Tibial artery (tissue), 4 donors: ENCODE data around the gene ELP4.

Experiments used
- DNase-seq, 2 donors: peaks; one replicate each; pipeline ENCODE4 v3.0.0-alpha.2; 2019
- H3K27ac ChIP-seq, 2 donors: fragments of 200-600 bp; sonication (generic) in 1 of 2; 1 replicate in 1 of 2; 2 replicates in 1 of 2; pipeline ENCODE4 v1.5.1; 2018 to 2019; ENCODE audit warnings: mild to moderate bottlenecking in 1 of 2
- H3K27me3 ChIP-seq, 2 donors: fragments of 200-600 bp; sonication (generic) in 1 of 2; one replicate each; pipeline versions ENCODE4 v1.5.1 to v1.6.0; 2016 to 2019
- H3K36me3 ChIP-seq, 3 donors: fragments of 200-600 bp; sonication (generic) in 2 of 3; one replicate each; pipeline ENCODE4 v1.5.1; 2016 to 2019; ENCODE audit warnings: mild to moderate bottlenecking in 2 of 3
- H3K4me1 ChIP-seq, 4 donors: fragments of 200-600 bp; sonication (generic) in 2 of 4; 1 replicate in 3 of 4; 2 replicates in 1 of 4; pipeline ENCODE4 v1.5.1; 2016 to 2019
- H3K4me3 ChIP-seq, 2 donors: fragments of 200-600 bp; sonication (generic) in 1 of 2; 1 replicate in 1 of 2; 2 replicates in 1 of 2; pipeline ENCODE4 v1.5.1; 2018 to 2019; ENCODE audit warnings: mild to moderate bottlenecking in 2 of 2
- H3K9me3 ChIP-seq, 3 donors: fragments of 200-600 bp; sonication (generic) in 1 of 3; one replicate each; pipeline ENCODE4 v1.5.1; 2016 to 2019
- intact Hi-C: fragments of 100-400 bp; cut with DNase I; formaldehyde crosslinking; loops from one replicate; pipeline ENCODE4 v1.15.0; 2023; ENCODE audit warnings: low total_unique reads
- TF ChIP-seq, protein P1 (sequence below), 2 experiments: fragments of 200-600 bp in 1 of 2; fragments of 450-650 bp in 1 of 2; IDR thresholded peaks; one replicate each; pipeline ENCODE4 v1.5.1; 2017 to 2019; ENCODE audit warnings: antibody characterized with exemption in 2 of 2, mild to moderate bottlenecking in 1 of 2, moderate library complexity in 1 of 2

The ELP4 gene

DNA sequence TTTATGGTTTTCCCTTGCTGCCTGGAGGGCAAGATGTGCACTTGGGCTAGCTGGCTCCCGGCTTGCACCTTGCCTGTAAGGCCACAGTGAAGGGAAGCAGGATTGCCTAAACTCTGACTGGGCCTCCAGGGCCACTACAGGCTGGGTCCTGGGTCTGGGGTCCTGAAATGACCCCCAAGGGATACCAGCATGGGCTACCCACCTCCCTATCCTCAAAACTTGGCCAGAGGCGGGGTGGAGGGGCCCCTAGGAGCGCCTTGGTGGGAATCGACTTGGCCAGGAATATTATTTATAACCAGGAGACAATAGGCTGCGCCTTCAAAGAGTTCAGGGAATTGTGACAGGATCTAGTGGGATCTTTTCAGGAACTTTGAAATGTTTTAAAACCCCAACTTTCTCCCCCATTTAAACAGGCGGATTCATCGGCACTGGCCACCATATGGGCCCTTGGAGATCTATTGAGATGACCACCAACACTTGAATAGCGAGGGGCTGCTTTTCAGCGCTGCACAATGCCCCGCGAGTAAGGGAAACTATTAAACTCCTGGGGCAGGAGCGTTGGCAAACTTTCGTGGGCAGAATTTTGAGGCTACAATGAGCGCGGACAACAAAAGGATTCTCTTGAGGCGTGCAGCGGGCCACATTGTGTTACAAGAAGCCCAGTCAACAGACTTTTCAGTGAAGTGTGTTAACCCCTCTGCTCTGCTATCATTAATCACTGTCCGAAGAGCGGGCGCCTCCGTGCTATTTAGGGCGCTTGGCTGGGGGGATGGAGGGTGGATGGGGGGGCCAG is 286.3 kb downstream of the ELP4 start:
- no peak for DNase-seq
- Histone ChIP-seq H3K27ac (no peak overlapping the region), H3K4me3 (no peak overlapping the region), H3K36me3 (no peaks in the 10 kb centered on the region), H3K9me3 (no peaks in the 10 kb centered on the region), H3K27me3 (peaks cover 8 to 41% of the 10 kb centered on the region in 2 donors), H3K4me1 (peaks cover 0 to 26% (median 19%) of the 10 kb centered on the region in 4 donors)
- intact Hi-C loops: no loop called here
- TF ChIP-seq, protein P1, sequence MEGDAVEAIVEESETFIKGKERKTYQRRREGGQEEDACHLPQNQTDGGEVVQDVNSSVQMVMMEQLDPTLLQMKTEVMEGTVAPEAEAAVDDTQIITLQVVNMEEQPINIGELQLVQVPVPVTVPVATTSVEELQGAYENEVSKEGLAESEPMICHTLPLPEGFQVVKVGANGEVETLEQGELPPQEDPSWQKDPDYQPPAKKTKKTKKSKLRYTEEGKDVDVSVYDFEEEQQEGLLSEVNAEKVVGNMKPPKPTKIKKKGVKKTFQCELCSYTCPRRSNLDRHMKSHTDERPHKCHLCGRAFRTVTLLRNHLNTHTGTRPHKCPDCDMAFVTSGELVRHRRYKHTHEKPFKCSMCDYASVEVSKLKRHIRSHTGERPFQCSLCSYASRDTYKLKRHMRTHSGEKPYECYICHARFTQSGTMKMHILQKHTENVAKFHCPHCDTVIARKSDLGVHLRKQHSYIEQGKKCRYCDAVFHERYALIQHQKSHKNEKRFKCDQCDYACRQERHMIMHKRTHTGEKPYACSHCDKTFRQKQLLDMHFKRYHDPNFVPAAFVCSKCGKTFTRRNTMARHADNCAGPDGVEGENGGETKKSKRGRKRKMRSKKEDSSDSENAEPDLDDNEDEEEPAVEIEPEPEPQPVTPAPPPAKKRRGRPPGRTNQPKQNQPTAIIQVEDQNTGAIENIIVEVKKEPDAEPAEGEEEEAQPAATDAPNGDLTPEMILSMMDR (IDR thresholded peaks at IDR 0.05): no peak

DNA sequence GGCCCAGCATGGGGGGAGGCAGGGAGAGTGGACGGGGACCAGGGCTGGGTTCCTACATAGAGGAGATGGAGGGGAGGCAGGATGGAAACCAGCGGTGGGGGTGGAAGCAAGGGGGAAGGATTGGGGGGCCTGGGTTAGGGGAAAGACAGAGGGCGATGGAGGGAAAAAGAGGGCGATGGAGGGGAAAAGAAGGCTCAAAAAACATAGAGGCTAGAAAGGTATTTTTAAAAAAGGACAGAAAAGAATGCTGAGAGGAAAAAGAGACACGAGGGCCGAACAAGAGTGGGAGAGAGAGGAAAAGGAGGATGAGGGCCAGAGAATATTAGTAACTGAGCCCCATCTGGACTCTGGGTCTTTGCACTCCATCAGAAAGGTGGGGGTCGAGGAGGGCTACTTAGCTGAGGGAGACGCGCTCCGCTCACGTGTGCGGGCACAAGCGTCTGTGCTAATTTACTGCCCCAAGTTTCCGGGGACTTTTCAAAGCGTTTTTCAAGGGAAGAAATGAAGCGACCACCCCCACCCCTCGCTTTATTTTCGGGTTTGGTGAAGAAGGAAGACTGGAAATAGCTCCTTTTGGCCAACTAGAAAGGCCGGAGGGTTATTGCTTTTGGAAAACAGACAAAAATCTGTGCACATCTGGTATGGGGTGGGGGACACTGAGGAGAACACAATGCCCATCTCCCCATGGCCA is 287.1 kb downstream of the ELP4 start:
- intact Hi-C loops: no loop called here
- Histone ChIP-seq H3K9me3 (no peaks in the 10 kb centered on the region), H3K27ac (no peak overlapping the region), H3K4me3 (no peak overlapping the region), H3K36me3 (no peaks in the 10 kb centered on the region), H3K4me1 (peaks cover 0 to 26% (median 19%) of the 10 kb centered on the region in 4 donors), H3K27me3 (peaks cover 8 to 49% of the 10 kb centered on the region in 2 donors)
- no peak for DNase-seq
- TF ChIP-seq, protein P1 (IDR thresholded peaks at IDR 0.05): no peak

DNA sequence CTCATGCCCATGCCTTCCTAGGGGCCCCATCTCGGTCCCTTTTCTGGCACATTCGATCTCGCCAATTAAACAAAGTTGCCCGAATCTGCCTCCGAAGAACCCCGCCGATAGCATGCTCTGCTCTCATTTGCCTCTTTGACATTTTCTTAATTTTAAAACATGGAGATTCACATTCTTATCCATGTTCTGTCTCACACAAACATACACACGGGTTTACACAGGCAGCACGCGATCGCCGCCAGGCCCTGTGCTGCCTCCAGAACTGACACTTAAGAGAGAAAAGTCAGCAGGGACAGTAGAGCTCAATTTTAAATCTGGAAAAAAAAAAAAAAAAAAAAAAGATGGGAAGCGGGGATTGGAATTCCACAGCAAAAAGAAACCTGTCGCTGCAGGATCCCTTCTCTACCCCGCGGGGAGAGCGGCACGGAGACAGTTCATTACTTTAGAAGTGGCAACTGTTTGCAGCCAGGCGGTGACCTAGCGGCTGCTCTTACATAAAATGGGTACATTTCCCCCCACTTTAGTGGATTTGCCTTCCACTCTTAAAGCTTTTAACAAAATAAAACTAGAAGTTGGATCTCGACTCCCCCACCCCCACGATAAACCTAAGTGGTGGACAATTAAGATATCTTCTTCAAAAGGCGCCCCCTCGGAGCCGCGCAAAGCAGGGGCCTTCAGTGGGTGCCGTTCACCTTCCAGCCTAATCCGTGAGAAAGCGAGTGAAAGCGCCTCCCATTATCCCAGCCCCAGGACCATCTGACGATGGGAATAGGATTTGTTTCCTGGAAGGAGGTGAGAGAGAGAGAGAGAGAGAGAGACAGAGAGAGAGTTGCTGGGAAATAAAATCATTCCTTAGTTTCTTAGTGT is 287.9 kb downstream of the ELP4 start:
- H3K27ac ChIP-seq: no peak overlapping the region
- intact Hi-C loops: no loop called here
- no peak overlapping the region for H3K4me3 ChIP-seq
- H3K36me3 ChIP-seq: no peaks in the 10 kb centered on the region
- peaks cover 8 to 57% of the 10 kb centered on the region in 2 donors for H3K27me3 ChIP-seq
- no peaks in the 10 kb centered on the region for H3K9me3 ChIP-seq
- DNase-seq: no peak
- peaks cover 0 to 26% (median 19%) of the 10 kb centered on the region in 4 donors for H3K4me1 ChIP-seq
- TF ChIP-seq, protein P1 (IDR thresholded peaks at IDR 0.05): no peak

DNA sequence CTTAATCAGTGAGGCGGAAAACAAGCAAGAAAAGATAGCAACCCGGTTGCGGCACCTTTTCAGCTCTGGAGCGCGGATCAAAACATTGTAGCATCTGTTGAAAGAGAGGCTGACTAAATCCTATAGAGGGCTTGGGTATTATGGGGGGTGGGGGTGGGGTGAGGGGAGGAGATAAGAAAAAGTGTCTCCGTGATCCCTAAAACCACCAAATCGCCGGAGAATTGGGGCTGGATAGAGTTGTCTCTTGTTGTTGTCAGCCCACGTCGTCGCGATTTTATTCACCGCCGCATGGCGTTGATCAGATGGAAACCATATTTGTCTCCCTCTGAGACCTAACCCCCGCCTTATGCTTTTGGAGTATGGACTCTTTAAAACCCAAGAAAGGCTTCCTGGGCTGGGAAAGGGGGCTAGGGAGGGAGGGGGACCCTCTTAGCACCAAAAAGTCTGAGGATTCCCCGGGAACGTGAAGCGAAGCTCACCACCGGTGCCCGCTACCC is 288.5 kb downstream of the ELP4 start:
- no peak for DNase-seq
- peaks cover 0 to 26% (median 19%) of the 10 kb centered on the region in 4 donors for H3K4me1 ChIP-seq
- no peak overlapping the region for H3K27ac ChIP-seq
- intact Hi-C loops: no loop called here
- H3K9me3 ChIP-seq: no peaks in the 10 kb centered on the region
- TF ChIP-seq, protein P1 (IDR thresholded peaks at IDR 0.05): no peak
- H3K36me3 ChIP-seq: no peaks in the 10 kb centered on the region
- peaks cover 8 to 64% of the 10 kb centered on the region in 2 donors for H3K27me3 ChIP-seq
- peak overlapping the region in 1 of 2 donors; percentile 18 for H3K4me3 ChIP-seq
